HUES64 (cell line): Measurements from ENCODE around the gene MFNG.

Experiments
- H3K27ac ChIP-seq: 2 replicates; pipeline ENCODE4 v1.7.0; 2013; ENCODE audit warnings: low read depth, low read length, inconsistent platforms
- H3K27me3 ChIP-seq: 2 replicates; pipeline ENCODE4 v1.6.1; 2013; ENCODE audit warnings: mild to moderate bottlenecking, low read length; ENCODE audit not compliant: insufficient read depth
- H3K36me3 ChIP-seq: 2 replicates; pipeline ENCODE4 v1.6.1; 2013; ENCODE audit warnings: mild to moderate bottlenecking, low read length; ENCODE audit not compliant: insufficient read depth
- H3K4me1 ChIP-seq: 2 replicates; pipeline ENCODE4 v1.6.1; 2013; ENCODE audit warnings: mild to moderate bottlenecking, low read length, moderate library complexity; ENCODE audit not compliant: insufficient read depth
- H3K4me3 ChIP-seq: 2 replicates; pipeline ENCODE4 v1.5.1; 2013; ENCODE audit warnings: mild to moderate bottlenecking, low read length, moderate library complexity
- H3K9ac ChIP-seq: 2 replicates; pipeline ENCODE4 v1.6.1; 2013; ENCODE audit warnings: mild to moderate bottlenecking, low read depth, low read length
- H3K9me3 ChIP-seq: 2 replicates; pipeline ENCODE4 v1.6.1; 2013; ENCODE audit warnings: low read depth, low read length; ENCODE audit not compliant: insufficient read depth
- WGBS: fragments of 150-250, 120-280 bp; methylation state at CpG from one replicate; pipeline ENCODE4 v1.1.7; 2013; ENCODE audit warnings: missing lambda C conversion rate; 5-methylcytosine and 5-hydroxymethylcytosine counted together

Gene MFNG

GRCh38 chr22:37481347-37481907, 4.8 kb downstream of the MFNG start:
- H3K27ac ChIP-seq = no peak overlapping the region
- H3K36me3 ChIP-seq = no peaks in the 10 kb centered on the region
- no peak overlapping the region for H3K9ac ChIP-seq
- no peak overlapping the region for H3K4me3 ChIP-seq
- no peaks in the 10 kb centered on the region for H3K9me3 ChIP-seq
- WGBS = 88% methylated on average over 12 of the region's 12 CpGs
- peaks cover 6% of the 10 kb centered on the region; the same call in 1 of the 2 replicates for H3K4me1 ChIP-seq
- peaks cover 9% of the 10 kb centered on the region; the same call in 1 of the 2 replicates for H3K27me3 ChIP-seq

- Histone ChIP-seq H3K9me3 (no peaks in the 10 kb centered on the region), H3K27ac (no peak overlapping the region), H3K4me3 (no peak overlapping the region), H3K36me3 (no peaks in the 10 kb centered on the region), H3K9ac (no peak overlapping the region), H3K27me3 (0 out of 2 replicates have a peak, but pooled peaks cover 4% of the 10 kb centered on the region), H3K4me1 (peaks cover under 1% of the 10 kb centered on the region; the same call in 1 of the 2 replicates)
- WGBS = 89% methylated on average over 16 of the region's 17 CpGs
Observed at GRCh38 chr22:37480387-37481346, 5.5 kb downstream of the MFNG start.

- H3K36me3 ChIP-seq = no peaks in the 10 kb centered on the region
Observed at GRCh38 chr22:37479196-37479595, 7.0 kb downstream of the MFNG start.

GRCh38 chr22:37476389-37477329, 9.5 kb downstream of the MFNG start:
- no peak overlapping the region for H3K4me3 ChIP-seq
- no peaks in the 10 kb centered on the region for H3K9me3 ChIP-seq
- WGBS = 81% methylated on average over 14 of the region's 14 CpGs
- no peaks in the 10 kb centered on the region for H3K36me3 ChIP-seq
- no peak overlapping the region for H3K9ac ChIP-seq
- no peaks in the 10 kb centered on the region for H3K4me1 ChIP-seq
- H3K27me3 ChIP-seq = no peaks in the 10 kb centered on the region
- H3K27ac ChIP-seq = no peak overlapping the region

More at GRCh38 chr22:37479196-37479595, 7.0 kb downstream of the MFNG start:
- 91% methylated on average over 15 of the region's 15 CpGs for WGBS
- Histone ChIP-seq H3K4me1 (no peaks in the 10 kb centered on the region), H3K9ac (no peak overlapping the region), H3K27ac (no peak overlapping the region), H3K4me3 (no peak overlapping the region), H3K9me3 (no peaks in the 10 kb centered on the region), H3K27me3 (no peaks in the 10 kb centered on the region)

- no peak overlapping the region for H3K27ac ChIP-seq
- no peaks in the 10 kb centered on the region for H3K4me1 ChIP-seq
- no peaks in the 10 kb centered on the region for H3K9me3 ChIP-seq
- no peak overlapping the region for H3K9ac ChIP-seq
- no peak overlapping the region for H3K4me3 ChIP-seq
- H3K36me3 ChIP-seq = no peaks in the 10 kb centered on the region
- WGBS = 85% methylated on average over 11 of the region's 11 CpGs
- H3K27me3 ChIP-seq = no peaks in the 10 kb centered on the region
Observed at GRCh38 chr22:37474447-37475090, 11.6 kb downstream of the MFNG start.

GRCh38 chr22:37473437-37473946, 12.7 kb downstream of the MFNG start:
- H3K27me3 ChIP-seq = no peaks in the 10 kb centered on the region
- H3K27ac ChIP-seq = no peak overlapping the region
- no peaks in the 10 kb centered on the region for H3K4me1 ChIP-seq
- H3K9me3 ChIP-seq = no peaks in the 10 kb centered on the region
- 90% methylated on average over 8 of the region's 8 CpGs for WGBS
- H3K4me3 ChIP-seq = no peak overlapping the region
- no peaks in the 10 kb centered on the region for H3K36me3 ChIP-seq
- no peak overlapping the region for H3K9ac ChIP-seq

GRCh38 chr22:37472418-37473006, 13.7 kb downstream of the MFNG start:
- Histone ChIP-seq H3K4me3 (no peak overlapping the region), H3K27me3 (no peaks in the 10 kb centered on the region), H3K27ac (no peak overlapping the region), H3K9me3 (no peaks in the 10 kb centered on the region), H3K4me1 (no peaks in the 10 kb centered on the region), H3K9ac (no peak overlapping the region), H3K36me3 (no peaks in the 10 kb centered on the region)
- WGBS = 36% methylated on average over 8 of the region's 8 CpGs

GRCh38 chr22:37471727-37472417, 14.3 kb downstream of the MFNG start:
- no peaks in the 10 kb centered on the region for H3K4me1 ChIP-seq
- no peak overlapping the region for H3K9ac ChIP-seq
- WGBS = 91% methylated on average over 8 of the region's 9 CpGs
- H3K9me3 ChIP-seq = no peaks in the 10 kb centered on the region
- H3K27me3 ChIP-seq = no peaks in the 10 kb centered on the region
- H3K27ac ChIP-seq = no peak overlapping the region
- no peaks in the 10 kb centered on the region for H3K36me3 ChIP-seq
- no peak overlapping the region for H3K4me3 ChIP-seq

GRCh38 chr22:37470087-37470445, 16.1 kb downstream of the MFNG start:
- no peaks in the 10 kb centered on the region for H3K9me3 ChIP-seq
- H3K36me3 ChIP-seq = no peaks in the 10 kb centered on the region
- no peak overlapping the region for H3K9ac ChIP-seq
- H3K4me1 ChIP-seq = no peaks in the 10 kb centered on the region
- no peak overlapping the region for H3K4me3 ChIP-seq
- no peaks in the 10 kb centered on the region for H3K27me3 ChIP-seq
- no peak overlapping the region for H3K27ac ChIP-seq
- 87% methylated on average over 5 of the region's 5 CpGs for WGBS
